CD4-positive, alpha-beta memory T cell (primary cell): ENCODE measurements around the gene FOSB. TPM values are rescaled to one million over a fixed set of nuclear protein-coding genes. Genes with fewer than 3 reads are reported as not detected.

Experiments
- CTCF ChIA-PET: fragments of 350-600 bp; sonication (Branson Sonifier 250); formaldehyde crosslinking; loops from one replicate; lab custom pipeline; 2021; ENCODE audit warnings: inconsistent platforms; ENCODE audit not compliant: partially characterized antibody; lab: Charles Lee
- POLR2A ChIA-PET: fragments of 350-600 bp; sonication (Branson Sonifier 250); formaldehyde crosslinking; loops from one replicate; lab custom pipeline; 2021; ENCODE audit not compliant: partially characterized antibody; lab: Charles Lee
- DNase-seq, 5 donors: peaks; one replicate each; pipeline versions ENCODE4 v3.0.0 to v3.0.0-alpha.2; 2020 to 2022; ENCODE audit warnings: mixed read lengths in 1 of 5
- H3K27ac ChIP-seq: one replicate; pipeline ENCODE4 v1.7.0; 2013; ENCODE audit warnings: low read depth, low read length
- H3K27me3 ChIP-seq: 2 replicates; pipeline ENCODE4 v1.7.0; 2013; ENCODE audit warnings: mild to moderate bottlenecking, low read length, moderate library complexity; ENCODE audit not compliant: insufficient read depth
- H3K36me3 ChIP-seq: 2 replicates; pipeline ENCODE4 v1.7.0; 2013; ENCODE audit warnings: mild to moderate bottlenecking, low read length, moderate library complexity; ENCODE audit not compliant: insufficient read depth
- H3K4me1 ChIP-seq: 2 replicates; pipeline ENCODE4 v1.7.0; 2013; ENCODE audit warnings: mild to moderate bottlenecking, low read length, moderate library complexity; ENCODE audit not compliant: insufficient read depth
- H3K4me3 ChIP-seq, 2 donors: one replicate each; pipeline ENCODE4 v1.7.0; 2013; ENCODE audit warnings: low read length in 2 of 2, mild to moderate bottlenecking in 1 of 2
- H3K9me3 ChIP-seq, 2 donors: one replicate each; pipeline ENCODE4 v1.7.0; 2013; ENCODE audit warnings: low read length in 2 of 2, control low read depth in 1 of 2; ENCODE audit not compliant: control insufficient read depth in 1 of 2
- H3K27ac Mint-ChIP-seq, 7 donors: one replicate each; pipeline ENCODE4 v1.8.0; 2020 to 2021; ENCODE audit warnings: mixed read lengths in 7 of 7, mild to moderate bottlenecking in 6 of 7, inconsistent platforms in 3 of 7, moderate library complexity in 3 of 7
- H3K27me3 Mint-ChIP-seq, 2 donors: one replicate each; pipeline ENCODE4 v1.8.0; 2020 to 2021; ENCODE audit warnings: mixed read lengths in 2 of 2
- H3K36me3 Mint-ChIP-seq, 2 donors: one replicate each; pipeline ENCODE4 v1.8.0; 2020 to 2021; ENCODE audit warnings: mixed read lengths in 2 of 2, inconsistent platforms in 1 of 2, mild to moderate bottlenecking in 1 of 2
- H3K4me1 Mint-ChIP-seq, 4 donors: one replicate each; pipeline ENCODE4 v1.8.0; 2020 to 2021; ENCODE audit warnings: mixed read lengths in 4 of 4, mild to moderate bottlenecking in 1 of 4
- H3K4me3 Mint-ChIP-seq, 8 donors: one replicate each; pipeline ENCODE4 v1.8.0; 2020 to 2021; ENCODE audit warnings: mixed read lengths in 8 of 8, mild to moderate bottlenecking in 7 of 8, moderate library complexity in 6 of 8, inconsistent platforms in 3 of 8
- H3K9me3 Mint-ChIP-seq, 8 donors: one replicate each; pipeline ENCODE4 v1.8.0; 2020 to 2021; ENCODE audit warnings: mixed read lengths in 8 of 8, mild to moderate bottlenecking in 5 of 8, inconsistent platforms in 3 of 8, moderate library complexity in 1 of 8
- intact Hi-C: fragments of 100-400 bp; cut with micrococcal nuclease; formaldehyde crosslinking; loops from one replicate; pipeline ENCODE4 v1.15.1; 2023
- polyA plus RNA-seq, 2 donors: library from polyadenylated mRNA; unstranded; fragments of 300-500 nt; fragmentation: Illumina TruSeq; gene quantifications; one replicate each; pipeline ENCODE4 v1.2.3, GENCODE V29; 2021
- total RNA-seq, 2 experiments: library from RNA; stranded (reverse); gene quantifications; one replicate each; pipeline ENCODE4 v1.2.3, GENCODE V29; 2021

The FOSB gene
- 1 to 10 TPM; 4.2 to 4.7 TPM for total RNA-seq
- 10 to 100 TPM; 12.5 to 17.1 TPM for polyA plus RNA-seq

DNA sequence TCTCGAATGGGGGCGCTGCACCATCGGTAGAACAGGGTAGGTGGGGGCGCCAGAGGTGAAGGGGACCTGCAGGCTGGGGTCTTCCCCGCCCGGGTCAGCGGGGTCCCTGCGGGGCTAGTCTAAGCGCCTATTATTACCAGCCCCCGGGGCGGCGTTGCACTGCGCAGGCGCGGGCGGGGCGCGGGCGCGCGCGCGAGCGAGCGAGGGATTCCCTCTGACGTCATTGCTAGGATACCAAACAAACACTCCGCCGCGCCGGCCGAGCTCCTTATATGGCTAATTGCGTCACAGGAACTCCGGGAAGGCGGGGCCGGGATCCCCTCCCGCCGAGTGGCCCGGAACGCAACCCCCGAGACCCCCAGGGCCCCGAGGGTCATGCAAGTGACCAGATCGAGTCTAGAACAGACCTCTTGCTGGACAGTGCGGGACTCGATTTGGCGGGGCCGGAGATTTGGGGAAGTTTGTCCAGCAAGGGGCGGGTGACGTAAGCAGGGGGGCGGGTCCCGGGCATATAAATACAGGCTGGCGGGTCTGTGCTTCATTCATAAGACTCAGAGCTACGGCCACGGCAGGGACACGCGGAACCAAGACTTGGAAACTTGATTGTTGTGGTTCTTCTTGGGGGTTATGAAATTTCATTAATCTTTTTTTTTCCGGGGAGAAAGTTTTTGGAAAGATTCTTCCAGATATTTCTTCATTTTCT is at the start of gene FOSB:
Gene FOSB (plus strand): TSS at position 541 of the 703 bp plus-strand sequence. CDS start 591 bp downstream, outside the sequence.
- Histone ChIP-seq H3K27ac (peak within 1 kb of the TSS; percentile 98), H3K9me3 (no peaks in the 10 kb centered on the region), H3K27me3 (no peaks in the 10 kb centered on the region), H3K4me3 (peak within 1 kb of the TSS; percentile 79 to 100), H3K4me1 (peaks cover 27% of the 10 kb centered on the region), H3K36me3 (no peaks in the 10 kb centered on the region)
- CTCF ChIA-PET = interaction anchor here (0.8 to 5.2 kb wide), 7 partner anchors 11 to 250 kb away, joined by 3 to 65 read pairs (median 23); no protein-coding TSS in a partner anchor
- H3K27me3 Mint-ChIP-seq = peaks cover 0 to under 1% of the 10 kb centered on the region in 2 donors
- H3K4me3 Mint-ChIP-seq = peak within 1 kb of the TSS; percentile 93 to 96 (median 95)
- intact Hi-C loops = loop anchor here (1.0 kb wide), 1 partner anchor 16 kb away; no protein-coding TSS in a partner anchor
- H3K36me3 Mint-ChIP-seq = peaks cover under 1 to 47% of the 10 kb centered on the region in 2 donors
- DNase-seq = peak; percentile 96 to 99 (median 97)
- peak within 1 kb of the TSS; percentile 99 to 100 (median 99) for H3K27ac Mint-ChIP-seq
- peaks cover 0 to 41% (median 0%) of the 10 kb centered on the region in 8 donors for H3K9me3 Mint-ChIP-seq
- H3K4me1 Mint-ChIP-seq = peaks cover 8 to 58% (median 19%) of the 10 kb centered on the region in 4 donors
- POLR2A ChIA-PET = interaction anchor here (0.7 to 8.5 kb wide), 14 partner anchors 7 to 1646 kb away, joined by 3 to 240 read pairs (median 6); partner anchors contain the start of genes OPA3, RTN2 and ZC3H4

DNA sequence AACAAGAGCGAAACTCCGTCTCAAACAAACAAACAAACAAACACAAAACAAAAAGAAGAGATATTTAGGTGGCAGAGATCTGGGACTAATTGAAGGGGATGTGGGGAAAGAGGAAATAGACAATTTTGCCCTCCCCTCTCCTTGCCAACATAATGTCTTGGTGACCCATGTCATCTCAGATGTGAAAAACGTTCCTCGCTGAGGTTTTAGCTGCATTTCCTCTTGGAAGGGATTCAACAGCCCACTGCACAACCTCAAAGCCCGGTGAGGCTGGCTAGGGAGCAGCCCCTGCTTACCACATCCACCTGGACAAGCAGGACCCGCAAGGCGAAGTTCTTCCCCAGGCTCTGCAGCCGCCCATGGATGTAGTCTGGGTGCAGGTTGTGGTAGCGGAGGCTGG is 49.0 kb upstream of the FOSB start:
- peaks cover 19 to 30% (median 24%) of the 10 kb centered on the region in 4 donors for H3K4me1 Mint-ChIP-seq
- peak overlapping the region in 2 of 7 donors; percentile 50 to 85 for H3K27ac Mint-ChIP-seq
- H3K36me3 Mint-ChIP-seq = peaks cover 10 to 36% of the 10 kb centered on the region in 2 donors
- no peak for DNase-seq
- Histone ChIP-seq H3K36me3 (peaks cover 7% of the 10 kb centered on the region), H3K27me3 (no peaks in the 10 kb centered on the region), H3K9me3 (no peaks in the 10 kb centered on the region), H3K4me1 (peaks cover 16% of the 10 kb centered on the region), H3K4me3 (no peak overlapping the region), H3K27ac (no peak overlapping the region)
- no peaks in the 10 kb centered on the region for H3K9me3 Mint-ChIP-seq
- no peaks in the 10 kb centered on the region for H3K27me3 Mint-ChIP-seq
- no peak overlapping the region for H3K4me3 Mint-ChIP-seq
- CTCF ChIA-PET = no interaction called here
- intact Hi-C loops = no loop called here
- POLR2A ChIA-PET = no interaction called here

- H3K9me3 Mint-ChIP-seq = no peaks in the 10 kb centered on the region
- Histone ChIP-seq H3K27me3 (no peaks in the 10 kb centered on the region), H3K36me3 (peaks cover 7% of the 10 kb centered on the region), H3K9me3 (no peaks in the 10 kb centered on the region), H3K27ac (no peak overlapping the region), H3K4me3 (no peak overlapping the region), H3K4me1 (peaks cover 22% of the 10 kb centered on the region)
- H3K4me3 Mint-ChIP-seq = no peak overlapping the region
- intact Hi-C loops = no loop called here
- DNase-seq = no peak
- CTCF ChIA-PET = no interaction called here
- no peaks in the 10 kb centered on the region for H3K27me3 Mint-ChIP-seq
- peaks cover 7 to 34% of the 10 kb centered on the region in 2 donors for H3K36me3 Mint-ChIP-seq
- peaks cover 24 to 36% (median 30%) of the 10 kb centered on the region in 4 donors for H3K4me1 Mint-ChIP-seq
- POLR2A ChIA-PET = no interaction called here
- peak overlapping the region in 3 of 7 donors; percentile 24 to 50 (median 31) for H3K27ac Mint-ChIP-seq
Measured at GRCh38 chr19:45419396-45419795, 48.4 kb upstream of the FOSB start.

DNA sequence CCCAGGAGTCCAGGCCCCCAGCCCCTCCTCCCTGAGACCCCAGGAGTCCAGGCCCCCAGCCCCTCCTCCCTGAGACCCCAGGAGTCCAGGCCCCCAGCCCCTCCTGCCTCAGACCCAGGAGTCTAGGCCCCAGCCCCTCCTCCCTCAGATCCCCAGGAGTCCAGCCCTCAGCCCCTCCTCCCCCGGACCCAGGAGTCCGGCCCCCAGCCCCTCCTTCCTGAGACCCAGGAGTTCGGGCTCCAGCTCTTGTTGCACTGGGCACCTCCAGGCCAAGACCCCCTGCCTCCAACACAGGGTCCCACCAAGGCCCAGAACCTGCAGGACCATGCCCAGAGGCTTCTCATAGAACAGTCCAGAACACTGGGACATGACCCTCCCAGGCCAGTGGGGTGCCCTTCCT is 47.9 kb upstream of the FOSB start:
- no peak for DNase-seq
- H3K36me3 Mint-ChIP-seq = peaks cover 4 to 33% of the 10 kb centered on the region in 2 donors
- Histone ChIP-seq H3K27ac (no peak overlapping the region), H3K36me3 (peaks cover 3% of the 10 kb centered on the region), H3K27me3 (no peaks in the 10 kb centered on the region), H3K4me1 (peaks cover 26% of the 10 kb centered on the region), H3K4me3 (no peak overlapping the region), H3K9me3 (no peaks in the 10 kb centered on the region)
- no peak overlapping the region for H3K4me3 Mint-ChIP-seq
- POLR2A ChIA-PET = interaction anchor here (0.7 to 1.1 kb wide), 2 partner anchors 20 to 76 kb away, joined by 3 to 4 read pairs; no protein-coding TSS in a partner anchor
- H3K9me3 Mint-ChIP-seq = no peaks in the 10 kb centered on the region
- no peak overlapping the region for H3K27ac Mint-ChIP-seq
- intact Hi-C loops = loop anchor here (5.0 to 10.0 kb wide), 2 partner anchors 162 to 275 kb away; partner anchors contain the start of genes OPA3, QPCTL and SNRPD2
- CTCF ChIA-PET = interaction anchor here (1.2 kb wide), 1 partner anchor 59 kb away, joined by 4 read pairs; no protein-coding TSS in a partner anchor
- peaks cover 25 to 40% (median 33%) of the 10 kb centered on the region in 4 donors for H3K4me1 Mint-ChIP-seq
- no peaks in the 10 kb centered on the region for H3K27me3 Mint-ChIP-seq

GRCh38 chr19:45420356-45420755 is 47.4 kb upstream of the FOSB start:
- Histone ChIP-seq H3K36me3 (peaks cover 3% of the 10 kb centered on the region), H3K4me3 (no peak overlapping the region), H3K9me3 (no peaks in the 10 kb centered on the region), H3K27ac (no peak overlapping the region), H3K27me3 (no peaks in the 10 kb centered on the region), H3K4me1 (peaks cover 26% of the 10 kb centered on the region)
- H3K4me3 Mint-ChIP-seq = no peak overlapping the region
- H3K27ac Mint-ChIP-seq = peak overlapping the region in 2 of 7 donors; percentile 27 to 60
- no peaks in the 10 kb centered on the region for H3K27me3 Mint-ChIP-seq
- intact Hi-C loops = loop anchor here (5.0 to 10.0 kb wide), 2 partner anchors 162 to 274 kb away; partner anchors contain the start of genes OPA3, QPCTL and SNRPD2
- no peaks in the 10 kb centered on the region for H3K9me3 Mint-ChIP-seq
- H3K36me3 Mint-ChIP-seq = peaks cover 4 to 33% of the 10 kb centered on the region in 2 donors
- DNase-seq = no peak
- ChIA-PET CTCF (interaction anchor here (1.2 kb wide), 1 partner anchor 58 kb away, joined by 4 read pairs; no protein-coding TSS in a partner anchor), POLR2A (interaction anchor here (0.7 to 1.1 kb wide), 2 partner anchors 19 to 76 kb away, joined by 3 to 4 read pairs; no protein-coding TSS in a partner anchor)
- H3K4me1 Mint-ChIP-seq = peaks cover 25 to 40% (median 33%) of the 10 kb centered on the region in 4 donors

DNA sequence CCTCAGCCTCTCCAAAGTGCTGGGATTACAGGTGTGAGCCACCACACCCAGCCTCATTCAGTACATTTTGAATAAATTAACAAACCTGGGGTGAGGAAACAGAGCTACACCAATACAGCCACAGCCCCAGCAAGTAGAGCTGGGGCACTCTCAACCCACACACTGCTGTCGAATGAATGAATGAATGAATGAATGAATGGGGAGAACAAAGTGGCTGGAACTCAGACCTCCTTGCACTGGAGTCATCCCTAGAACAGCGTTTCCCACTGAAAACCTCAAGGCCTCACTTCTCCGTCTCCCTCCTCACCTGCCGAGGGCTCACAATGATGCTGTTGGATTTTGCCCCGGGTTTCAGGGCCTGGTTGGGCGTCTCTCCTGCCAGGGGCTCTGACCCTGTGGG is 46.9 kb upstream of the FOSB start:
- intact Hi-C loops = loop anchor here (5.0 to 10.0 kb wide), 2 partner anchors 161 to 274 kb away; partner anchors contain the start of genes OPA3, QPCTL and SNRPD2
- Histone ChIP-seq H3K27ac (no peak overlapping the region), H3K9me3 (no peaks in the 10 kb centered on the region), H3K36me3 (peaks cover 3% of the 10 kb centered on the region), H3K4me1 (peaks cover 26% of the 10 kb centered on the region), H3K27me3 (no peaks in the 10 kb centered on the region), H3K4me3 (no peak overlapping the region)
- peaks cover 4 to 31% of the 10 kb centered on the region in 2 donors for H3K36me3 Mint-ChIP-seq
- no peaks in the 10 kb centered on the region for H3K9me3 Mint-ChIP-seq
- ChIA-PET CTCF (interaction anchor here (1.2 kb wide), 1 partner anchor 58 kb away, joined by 4 read pairs; no protein-coding TSS in a partner anchor), POLR2A (interaction anchor here (1.1 kb wide), 1 partner anchor 19 kb away, joined by 4 read pairs; no protein-coding TSS in a partner anchor)
- DNase-seq = no peak
- peak overlapping the region in 2 of 8 donors; percentile 10 to 17 for H3K4me3 Mint-ChIP-seq
- peaks cover 25 to 43% (median 33%) of the 10 kb centered on the region in 4 donors for H3K4me1 Mint-ChIP-seq
- H3K27ac Mint-ChIP-seq = peak overlapping the region in 1 of 7 donors; percentile 60
- H3K27me3 Mint-ChIP-seq = no peaks in the 10 kb centered on the region
